Lower lobe of right lung (tissue), 2 donors: ENCODE data around the gene OR2D3. TPM values are rescaled to one million over a fixed set of nuclear protein-coding genes. Genes with fewer than 3 reads are reported as not detected.
"Not testable (repeated sequence)": the region's sequence is repeated elsewhere in the genome, so short reads cannot be mapped to it uniquely, and the experiment has no call there.

Experiments used
- ATAC-seq, 2 donors: fragments of 200-7000 bp; cut with Tn5 transposase; one replicate each; pipeline ENCODE4 v1.9.1; 2020 to 2022; ENCODE audit warnings: mild to moderate bottlenecking in 2 of 2, moderate library complexity in 2 of 2
- DNase-seq: peaks from one replicate; pipeline ENCODE4 v3.0.0-alpha.2; 2020
- H3K27ac ChIP-seq: fragments of 200-600 bp; one replicate; pipeline ENCODE4 v1.8.0; 2022
- H3K27me3 ChIP-seq: fragments of 200-600 bp; one replicate; pipeline ENCODE4 v1.8.0; 2022; ENCODE audit warnings: low read depth
- H3K36me3 ChIP-seq: fragments of 200-600 bp; one replicate; pipeline ENCODE4 v1.8.0; 2022; ENCODE audit warnings: mild to moderate bottlenecking
- H3K4me1 ChIP-seq: fragments of 200-600 bp; one replicate; pipeline ENCODE4 v1.8.0; 2022
- H3K4me3 ChIP-seq: fragments of 200-600 bp; one replicate; pipeline ENCODE4 v1.8.0; 2022; ENCODE audit warnings: mild to moderate bottlenecking
- H3K9me3 ChIP-seq: fragments of 200-600 bp; one replicate; pipeline ENCODE4 v1.8.0; 2022
- CTCF ChIP-seq: fragments of 200-600 bp; IDR thresholded peaks from one replicate; pipeline ENCODE4 v1.8.0; 2022; ENCODE audit warnings: antibody characterized with exemption, mild to moderate bottlenecking
- intact Hi-C: fragments of 100-400 bp; cut with DNase I; formaldehyde crosslinking; loops from one replicate; pipeline ENCODE4 v1.11.0; 2022
- long read RNA-seq: library from polyadenylated mRNA; unstranded; transcript quantifications from one replicate; pipeline ENCODE4 v2.0.0, GENCODE V29; 2021
- total RNA-seq: library from RNA; stranded (reverse); fragmentation: NEBNext Ultra II Directional; extraction: Animal tissue kit (Norgen Biotek cat#: 25700); gene quantifications from one replicate; pipeline ENCODE4 v1.2.1, GENCODE V29; 2021
- donor health status: DM: no; HTN: yes; CAD: no; lungs with severe emphysema.

Gene OR2D3
- total RNA-seq: not detected
- long read RNA-seq: 0 reads

DNA sequence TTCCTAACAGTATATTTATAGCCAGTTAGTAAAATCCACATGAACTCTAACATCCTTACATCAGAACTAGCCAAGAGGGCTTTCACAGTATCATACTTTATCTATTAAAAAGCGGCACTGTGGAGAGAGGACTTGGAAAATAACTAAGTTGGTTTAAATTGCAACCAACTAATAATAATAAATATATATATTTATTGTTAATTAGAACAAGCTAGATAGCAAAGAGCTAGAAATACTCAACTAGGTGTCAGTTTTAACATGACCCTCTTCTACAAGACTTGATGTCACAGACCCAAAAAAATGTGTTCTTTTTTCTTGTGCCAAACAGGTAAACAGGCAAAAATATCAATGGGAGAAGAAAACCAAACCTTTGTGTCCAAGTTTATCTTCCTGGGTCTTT lies at the start of gene OR2D3:
TSS of gene OR2D3 (plus strand) at position 301 of the 400 bp plus-strand sequence. CDS start at position 301, 0 bp downstream.
- no peak for TF ChIP-seq CTCF
- no peaks in the 10 kb centered on the region for H3K36me3 ChIP-seq
- no peak within 1 kb of the TSS for H3K4me3 ChIP-seq
- no peaks in the 10 kb centered on the region for H3K4me1 ChIP-seq
- H3K27me3 ChIP-seq: no peaks in the 10 kb centered on the region
- intact Hi-C loops: no loop called here
- ATAC-seq: no peak
- no peaks in the 10 kb centered on the region for H3K9me3 ChIP-seq
- H3K27ac ChIP-seq: no peak within 1 kb of the TSS
- no peak for DNase-seq

GRCh38 chr11:6871278-6871677 lies 49.5 kb upstream of the OR2D3 start:
- DNase-seq (no peak), ATAC-seq (no peak)
- intact Hi-C loops: no loop called here
- no peak overlapping the region for H3K4me3 ChIP-seq
- no peak overlapping the region for H3K27ac ChIP-seq
- H3K27me3 ChIP-seq: no peaks in the 10 kb centered on the region
- no peaks in the 10 kb centered on the region for H3K9me3 ChIP-seq
- no peaks in the 10 kb centered on the region for H3K36me3 ChIP-seq
- no peak for TF ChIP-seq CTCF
- H3K4me1 ChIP-seq: no peaks in the 10 kb centered on the region

DNA sequence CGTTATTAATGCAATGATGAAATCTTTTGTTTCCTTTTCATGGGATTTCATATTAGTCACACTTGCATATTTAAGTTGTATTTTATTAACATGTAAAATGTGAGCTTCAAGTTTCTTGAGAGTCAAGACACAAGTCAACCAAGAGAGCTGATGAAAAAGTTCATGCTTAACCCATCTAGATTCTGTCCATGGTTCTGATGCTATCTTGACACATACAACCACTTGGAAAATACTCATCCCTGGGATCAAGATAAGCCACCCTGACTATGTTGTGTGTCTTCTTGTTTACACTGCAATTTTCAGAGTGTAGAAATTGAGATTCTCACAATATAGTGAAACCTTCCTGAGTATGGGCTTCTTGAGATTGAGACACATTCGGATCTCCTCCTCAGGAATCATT lies 45.0 kb upstream of the OR2D3 start:
- intact Hi-C loops: no loop called here
- Histone ChIP-seq H3K4me3 (no peak overlapping the region), H3K27me3 (no peaks in the 10 kb centered on the region), H3K27ac (no peak overlapping the region), H3K36me3 (no peaks in the 10 kb centered on the region), H3K9me3 (no peaks in the 10 kb centered on the region), H3K4me1 (no peaks in the 10 kb centered on the region)
- ATAC-seq (no peak), DNase-seq (no peak)
- TF ChIP-seq CTCF: no peak

DNA sequence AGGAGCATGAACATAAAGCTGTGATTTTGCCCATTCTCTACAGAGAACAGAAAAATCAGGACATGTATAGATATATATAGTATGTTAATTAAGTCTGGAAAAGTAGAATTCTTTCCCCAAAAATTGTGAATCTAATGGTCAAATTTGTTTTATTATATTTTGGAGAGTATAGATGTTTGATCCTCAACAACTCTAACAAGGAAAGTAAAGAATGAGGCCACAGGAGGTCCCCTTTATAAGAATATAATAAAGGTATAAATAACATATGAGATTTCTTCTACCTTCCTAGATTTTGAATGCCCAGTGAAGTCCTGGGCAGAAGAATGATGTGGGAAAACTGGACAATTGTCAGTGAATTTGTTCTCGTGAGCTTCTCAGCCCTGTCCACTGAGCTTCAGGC lies 44.5 kb upstream of the OR2D3 start, which contains the start of gene OR10A4:
TSS of gene OR10A4 (plus strand) at position 301 of the 400 bp plus-strand sequence. CDS start at position 324, 23 bp downstream.
- H3K4me3 ChIP-seq: no peak within 1 kb of the TSS
- H3K36me3 ChIP-seq: no peaks in the 10 kb centered on the region
- DNase-seq (no peak), ATAC-seq (no peak)
- TF ChIP-seq CTCF: no peak
- H3K4me1 ChIP-seq: no peaks in the 10 kb centered on the region
- H3K27ac ChIP-seq: no peak within 1 kb of the TSS
- H3K27me3 ChIP-seq: no peaks in the 10 kb centered on the region
- H3K9me3 ChIP-seq: no peaks in the 10 kb centered on the region
- intact Hi-C loops: no loop called here

DNA sequence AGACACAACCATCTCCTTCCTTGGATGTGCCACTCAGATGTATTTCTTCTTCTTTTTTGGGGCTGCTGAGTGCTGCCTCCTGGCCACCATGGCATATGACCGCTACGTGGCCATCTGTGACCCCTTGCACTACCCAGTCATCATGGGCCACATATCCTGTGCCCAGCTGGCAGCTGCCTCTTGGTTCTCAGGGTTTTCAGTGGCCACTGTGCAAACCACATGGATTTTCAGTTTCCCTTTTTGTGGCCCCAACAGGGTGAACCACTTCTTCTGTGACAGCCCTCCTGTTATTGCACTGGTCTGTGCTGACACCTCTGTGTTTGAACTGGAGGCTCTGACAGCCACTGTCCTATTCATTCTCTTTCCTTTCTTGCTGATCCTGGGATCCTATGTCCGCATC lies 43.9 kb upstream of the OR2D3 start:
- no peaks in the 10 kb centered on the region for H3K27me3 ChIP-seq
- no peaks in the 10 kb centered on the region for H3K9me3 ChIP-seq
- no peak for ATAC-seq
- no peaks in the 10 kb centered on the region for H3K36me3 ChIP-seq
- no peak for TF ChIP-seq CTCF
- no peak overlapping the region for H3K4me3 ChIP-seq
- H3K4me1 ChIP-seq: no peaks in the 10 kb centered on the region
- no peak for DNase-seq
- intact Hi-C loops: no loop called here
- no peak overlapping the region for H3K27ac ChIP-seq

DNA sequence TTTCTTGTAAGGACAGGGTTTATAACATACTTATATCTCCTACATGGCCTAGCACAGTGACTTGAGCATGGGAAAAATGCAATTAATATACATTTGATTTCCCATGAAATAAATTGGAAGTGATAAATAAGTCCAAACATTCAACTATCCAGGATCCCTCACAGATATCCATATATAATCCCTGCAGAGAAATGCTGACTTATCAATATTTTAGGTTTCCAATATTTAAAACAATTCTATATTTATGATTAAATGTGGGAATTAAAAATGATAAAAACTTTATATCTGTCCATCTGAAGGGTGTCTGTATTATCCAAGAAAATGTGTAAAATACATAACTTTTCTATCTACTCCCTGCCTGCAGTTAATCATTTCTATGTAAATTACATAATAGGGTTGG lies 38.1 kb upstream of the OR2D3 start:
- intact Hi-C loops: no loop called here
- DNase-seq (no peak), ATAC-seq (no peak)
- Histone ChIP-seq H3K9me3 (no peaks in the 10 kb centered on the region), H3K27ac (no peak overlapping the region), H3K4me3 (no peak overlapping the region), H3K27me3 (no peaks in the 10 kb centered on the region), H3K4me1 (no peaks in the 10 kb centered on the region), H3K36me3 (no peaks in the 10 kb centered on the region)
- TF ChIP-seq CTCF: no peak

- H3K27ac ChIP-seq, intact Hi-C loops, H3K27me3 ChIP-seq, H3K9me3 ChIP-seq, H3K4me1 ChIP-seq, ATAC-seq, H3K4me3 ChIP-seq, H3K36me3 ChIP-seq, DNase-seq: not testable (repeated sequence)
Measured at GRCh38 chr11:6887711-6888110, 33.1 kb upstream of the OR2D3 start.
